ENCODE measurements around the gene GPX8.

- TF ChIP-seq NFIC (IDR thresholded peaks at IDR 0.05; ENCODE audit: low read length) (no peak), CTCF (CRISPR knock-in tag; IDR thresholded peaks at IDR 0.05) (no peak), AHR (CRISPR knock-in tag; IDR thresholded peaks at IDR 0.05) (no peak), FOXK2 (IDR thresholded peaks at IDR 0.05) (no peak), ZNF510 (CRISPR knock-in tag; IDR thresholded peaks at IDR 0.05; ENCODE audit: low read depth) (no peak), KDM1A (CRISPR knock-in tag; IDR thresholded peaks at IDR 0.05) (no peak), RFX5 (IDR thresholded peaks at IDR 0.05; ENCODE audit: low read depth, low read length) (no peak), POLR2A (IDR thresholded peaks at IDR 0.05; ENCODE audit: insufficient read depth in 1 of 2, low read depth in 2 of 2, low read length in 2 of 2) (no peak), EZH2 (conservative IDR thresholded peaks at IDR 0.05; ENCODE audit: low read depth, low read length) (no peak), ZNF605 (CRISPR knock-in tag; IDR thresholded peaks at IDR 0.05) (no peak), ZNF260 (CRISPR knock-in tag; IDR thresholded peaks at IDR 0.05; ENCODE audit: borderline replicate concordance, low read depth) (no peak), NFE2L1 (CRISPR knock-in tag; IDR thresholded peaks at IDR 0.05; ENCODE audit: borderline replicate concordance) (no peak)
Observed at GRCh38 chr5:55146080-55146479, 13.9 kb upstream of the GPX8 start.

Measured in HepG2 (cell line).